Measurements from ENCODE around the gene CSNK2A2.

The CSNK2A2 gene

GRCh38 chr16:58198022-58198683 lies at the start of gene CSNK2A2:
Gene CSNK2A2, minus strand, starts transcription at chr16:58198106. Its CDS starts 370 bp downstream, at chr16:58197736.
- peak; percentile 10 for DNase-seq

DNA sequence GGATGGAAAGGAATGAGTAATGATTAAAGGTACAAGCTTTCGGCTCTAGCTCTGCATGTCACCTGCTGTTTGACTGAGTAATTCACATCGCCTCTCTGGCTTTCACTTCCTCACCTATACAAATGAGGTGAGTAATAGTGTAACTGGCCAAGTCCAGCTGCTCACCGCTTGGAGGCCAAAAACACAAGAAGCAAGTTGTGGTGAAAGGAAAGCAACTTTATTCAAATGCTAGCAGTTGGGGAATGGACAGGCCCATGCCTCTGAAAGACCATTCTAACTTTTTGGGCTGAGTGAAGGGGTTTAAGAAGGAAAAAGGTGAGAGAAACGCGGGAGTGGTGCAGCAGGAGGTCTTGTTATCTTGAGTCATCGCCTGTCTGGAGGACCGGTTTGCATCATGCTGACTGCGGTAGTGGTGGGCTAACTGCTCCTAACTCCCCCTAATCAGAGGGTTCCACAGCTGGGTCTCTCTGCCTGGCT lies 45.7 kb upstream of the CSNK2A2 start:
- DNase-seq, result no peak

DNA sequence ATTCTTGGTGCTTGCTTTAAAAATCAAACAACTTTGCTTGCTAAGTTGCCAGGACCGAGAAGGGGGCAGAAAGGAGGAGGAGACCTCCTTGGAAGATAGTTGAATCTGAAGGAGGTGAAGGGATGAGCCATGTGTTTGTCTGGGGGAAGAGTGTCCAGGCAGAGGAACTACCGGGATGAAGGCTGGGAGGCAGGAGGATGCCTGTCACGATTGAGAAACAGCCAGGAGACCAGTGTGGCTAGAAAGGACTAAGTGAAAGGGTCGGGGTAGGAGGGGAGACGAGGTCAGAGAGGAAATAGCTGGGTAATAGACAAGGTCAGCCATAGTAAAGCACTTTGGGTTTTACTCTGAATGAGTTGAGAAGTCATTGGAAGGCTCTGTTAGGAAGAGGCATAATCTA lies 38.9 kb upstream of the CSNK2A2 start:
- DNase-seq, result no peak

DNA sequence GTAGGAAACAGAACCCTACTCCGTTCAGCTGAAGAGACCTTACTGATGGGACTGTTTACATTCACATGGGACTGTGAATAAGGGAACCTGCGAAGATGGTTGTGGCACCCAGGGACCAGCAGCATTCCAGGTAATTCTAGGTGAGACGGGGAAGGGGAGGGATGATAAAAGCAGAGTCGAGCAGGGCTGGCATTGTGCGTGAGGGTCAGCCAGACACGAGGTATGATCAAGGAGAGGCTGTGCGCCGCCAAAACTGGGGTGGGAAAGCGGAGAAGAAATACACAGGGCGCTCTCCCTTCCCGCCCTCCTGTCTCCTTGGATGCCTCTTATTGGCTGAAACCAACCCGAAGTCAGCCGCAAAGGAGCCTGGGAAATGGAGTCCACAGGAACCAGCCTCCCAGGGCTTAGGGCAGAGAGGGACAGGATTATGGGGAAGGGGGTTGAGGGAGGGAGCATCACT lies 38.4 kb upstream of the CSNK2A2 start:
- no peak for DNase-seq

DNA sequence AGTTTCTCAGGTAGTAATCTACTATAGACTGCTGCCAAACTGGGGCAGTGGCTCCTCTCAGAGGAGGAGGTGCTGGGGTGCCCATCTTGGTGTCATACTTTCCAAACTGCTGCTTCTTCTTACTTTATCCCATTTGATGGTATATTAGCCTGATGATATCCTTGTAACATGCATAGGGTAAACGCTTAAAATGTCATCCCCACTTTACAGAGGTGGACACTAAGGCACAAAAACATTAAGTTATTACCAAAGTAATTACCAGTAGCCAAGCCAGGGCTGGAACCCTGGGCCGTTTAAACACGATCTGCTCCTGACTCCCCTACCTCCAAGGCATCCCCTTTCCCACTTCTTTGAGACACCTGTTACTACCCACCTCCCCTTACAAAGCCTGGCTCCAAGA lies 37.8 kb upstream of the CSNK2A2 start:
- DNase-seq, result no peak

DNA sequence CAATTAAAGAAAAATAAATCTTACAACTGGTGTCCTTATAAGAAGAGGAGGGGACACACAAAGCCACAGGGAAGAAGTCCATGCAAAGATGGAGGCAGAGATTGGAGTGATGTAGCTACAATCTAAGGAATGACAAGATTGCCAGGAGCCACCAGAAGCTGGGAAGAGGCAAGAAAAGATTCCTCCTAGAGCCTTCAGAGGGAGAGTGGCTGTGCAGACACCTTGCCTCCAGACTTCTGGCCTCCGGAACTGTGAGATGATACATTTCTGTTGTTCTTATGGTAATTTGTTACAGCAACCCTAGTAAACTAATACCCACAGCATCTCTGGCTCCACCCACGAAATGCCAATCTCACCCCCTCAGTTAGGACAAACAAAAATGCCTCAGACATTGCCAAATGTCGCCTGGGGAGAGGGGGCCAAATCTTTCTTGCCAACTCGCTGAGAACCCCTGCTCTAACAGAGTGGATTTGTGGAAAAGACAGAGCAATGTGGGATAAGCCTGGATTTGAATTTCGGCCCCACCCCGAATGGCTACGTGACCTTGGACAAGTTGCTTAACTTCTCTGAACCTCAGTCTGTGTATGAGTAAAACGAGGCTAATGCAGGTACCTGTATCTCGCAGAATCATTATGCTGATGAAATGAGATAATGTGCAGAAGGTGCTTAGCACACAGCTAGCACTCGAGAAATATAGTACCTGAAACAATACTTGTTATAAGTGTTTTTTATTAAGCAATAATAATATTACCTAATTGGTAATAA lies 37.1 kb upstream of the CSNK2A2 start:
- DNase-seq, result no peak

DNA sequence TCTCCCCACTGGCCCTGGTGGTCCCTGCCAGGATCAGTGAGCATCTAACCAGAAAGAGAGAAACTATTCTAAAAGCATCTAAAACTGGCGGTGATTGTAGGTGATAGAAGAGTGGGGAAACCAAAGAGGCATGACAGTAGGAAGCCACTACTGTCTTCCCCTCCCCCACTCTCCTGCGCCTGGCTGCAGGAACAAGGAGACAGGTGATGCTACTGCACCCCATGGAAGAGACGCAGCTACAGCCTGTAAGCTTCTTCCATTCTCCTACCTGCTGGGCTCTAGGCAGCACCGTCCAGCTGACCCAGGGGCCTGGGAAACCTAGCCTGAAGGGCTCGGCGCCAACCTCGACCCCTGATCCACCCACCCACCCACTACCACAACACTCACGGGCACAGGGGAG lies 32.4 kb upstream of the CSNK2A2 start:
- no peak for DNase-seq

- DNase-seq, result no peak
Observed at GRCh38 chr16:58226790-58227189, 28.9 kb upstream of the CSNK2A2 start.

GRCh38 chr16:58225965-58226602 lies 28.2 kb upstream of the CSNK2A2 start:
- DNase-seq, result no peak

GRCh38 chr16:58222532-58223316 lies 24.8 kb upstream of the CSNK2A2 start:
- no peak for DNase-seq

GRCh38 chr16:58219432-58219831 lies 21.5 kb upstream of the CSNK2A2 start:
- no peak for DNase-seq

DNA sequence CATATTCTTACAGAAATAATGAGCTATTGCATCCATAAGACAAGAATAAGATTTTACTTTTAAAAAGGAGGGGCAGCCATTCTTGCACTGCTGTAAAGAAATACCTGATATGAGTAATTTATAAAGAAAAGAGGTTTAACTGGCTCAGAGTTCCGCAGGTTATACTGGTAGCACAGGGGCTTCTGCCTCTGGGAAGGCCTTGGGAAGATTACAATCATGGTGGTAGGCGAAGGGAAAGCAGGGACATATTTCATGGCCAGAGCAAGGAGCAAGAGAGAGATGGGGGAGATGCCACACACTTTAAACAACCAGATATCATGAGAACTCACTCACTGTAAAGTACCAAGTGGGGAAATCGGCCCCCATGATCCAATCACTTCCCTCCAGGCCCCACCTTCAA lies 20.9 kb upstream of the CSNK2A2 start:
- DNase-seq, result no peak

DNA sequence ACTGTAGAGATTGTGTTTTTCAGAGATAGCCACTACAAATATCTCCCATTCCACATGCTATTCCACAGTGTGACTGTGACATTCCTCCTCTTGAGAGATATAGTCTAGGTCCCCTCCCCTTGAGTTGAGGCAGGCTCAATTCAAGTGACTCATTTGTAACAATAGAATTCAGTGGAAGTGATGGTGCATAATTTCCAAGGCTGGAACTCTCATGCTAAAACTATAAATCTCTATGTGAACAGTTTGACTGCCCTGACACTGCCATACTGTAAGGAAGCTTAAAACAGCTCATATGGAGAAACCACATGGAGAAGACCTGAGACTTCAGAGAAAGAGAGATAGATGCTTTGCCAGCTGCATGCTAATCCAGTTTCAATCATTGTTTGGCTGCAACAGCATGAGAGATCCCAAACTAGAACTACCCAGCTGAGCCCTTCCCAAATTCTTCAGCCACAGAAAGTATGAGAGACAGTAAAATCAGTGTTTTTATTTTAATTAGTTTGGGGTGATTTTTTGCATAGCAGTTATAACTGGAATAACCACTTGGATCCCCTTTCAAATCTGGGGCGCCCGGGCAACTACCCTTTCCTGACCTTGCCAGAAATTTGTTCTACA lies 19.5 kb upstream of the CSNK2A2 start:
- no peak for DNase-seq

GRCh38 chr16:58212824-58213655 lies 15.1 kb upstream of the CSNK2A2 start:
- DNase-seq, result no peak

GRCh38 chr16:58211846-58212245 lies 13.9 kb upstream of the CSNK2A2 start:
- no peak for DNase-seq

GRCh38 chr16:58211245-58211644 lies 13.3 kb upstream of the CSNK2A2 start:
- no peak for DNase-seq

GRCh38 chr16:58205276-58206036 lies 7.5 kb upstream of the CSNK2A2 start:
- DNase-seq, result no peak

DNA sequence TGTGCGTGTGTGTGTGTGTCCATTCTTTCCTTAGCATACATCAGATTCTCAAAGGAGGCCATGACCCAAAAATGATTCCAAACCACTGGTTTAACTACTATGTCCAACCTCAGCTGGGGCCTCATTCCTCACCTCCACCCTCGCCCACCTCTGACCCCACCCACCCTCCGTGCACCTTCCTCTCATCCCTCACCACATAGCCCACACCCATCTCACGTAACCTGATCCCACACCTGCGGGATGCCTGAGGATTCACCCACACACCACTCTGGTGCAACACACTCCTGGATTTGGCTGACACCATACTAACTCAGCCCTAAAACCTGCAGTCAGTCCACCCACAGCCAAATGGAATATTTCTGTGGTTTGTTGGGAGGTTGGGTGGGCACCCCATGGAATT lies 3.3 kb upstream of the CSNK2A2 start:
- DNase-seq, result no peak

DNA sequence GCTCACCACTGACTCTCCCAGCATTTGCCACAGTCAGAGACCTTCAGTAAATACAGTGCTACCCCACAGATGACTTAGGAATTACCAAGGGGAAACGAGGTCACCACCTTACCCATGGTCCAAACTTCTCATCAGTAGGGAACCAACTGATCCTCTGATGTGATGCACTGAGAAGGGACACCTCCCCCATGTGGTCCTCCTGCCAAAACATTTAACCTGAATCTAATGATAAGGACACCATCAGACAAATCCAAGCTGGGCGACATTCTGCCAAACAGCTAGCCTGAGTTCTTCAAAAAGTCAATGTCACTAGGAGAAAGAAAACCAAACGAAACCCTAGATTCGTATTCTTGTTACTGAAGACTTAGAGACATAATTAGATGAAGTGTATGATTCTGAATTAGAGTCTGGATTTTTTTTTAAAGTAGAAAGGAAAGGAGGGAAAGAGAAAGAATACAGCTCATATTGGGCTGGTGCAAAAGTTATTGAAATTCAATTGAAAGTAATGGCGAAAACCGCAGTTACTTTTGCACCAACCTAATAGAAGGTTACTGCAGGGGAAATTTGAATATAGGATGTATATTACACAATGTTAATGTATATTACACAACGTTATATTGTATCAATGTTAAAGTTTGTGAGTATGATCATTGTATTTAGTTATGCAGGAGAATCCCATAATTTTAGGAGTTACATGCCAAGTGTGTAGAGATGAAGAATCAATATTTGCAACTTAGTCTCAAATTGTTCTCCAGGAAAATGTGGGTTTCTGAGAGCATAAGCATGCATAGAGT lies 2.3 kb upstream of the CSNK2A2 start:
- DNase-seq, result no peak

GRCh38 chr16:58198803-58199411 lies 1.0 kb upstream of the CSNK2A2 start:
- no peak for DNase-seq

Data from NCI-H1048 (cell line).